ENCODE results near the gene DEDD. TPM values are rescaled to one million over a fixed set of nuclear protein-coding genes. Genes with fewer than 3 reads are reported as not detected.

Gene DEDD
- total and polyA plus RNA-seq, 2 of the 13 experiments (the other 11 are each of a cell fraction or from before 2014, with no cell fraction given): 12.6 to 27.8 TPM

GRCh38 chr1:161132410-161133219, at the start of gene DEDD (continued):
- no peak for TF ChIP-seq MLX (CRISPR knock-in tag; IDR thresholded peaks at IDR 0.05)
- TF ChIP-seq RFXAP (CRISPR knock-in tag; IDR thresholded peaks at IDR 0.05; ENCODE audit: borderline replicate concordance): no peak
- TF ChIP-seq FOXJ3 (CRISPR knock-in tag; IDR thresholded peaks at IDR 0.05; ENCODE audit: borderline replicate concordance): no peak
- TF ChIP-seq, protein P1, sequence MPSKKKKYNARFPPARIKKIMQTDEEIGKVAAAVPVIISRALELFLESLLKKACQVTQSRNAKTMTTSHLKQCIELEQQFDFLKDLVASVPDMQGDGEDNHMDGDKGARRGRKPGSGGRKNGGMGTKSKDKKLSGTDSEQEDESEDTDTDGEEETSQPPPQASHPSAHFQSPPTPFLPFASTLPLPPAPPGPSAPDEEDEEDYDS (CRISPR knock-in tag; IDR thresholded peaks at IDR 0.05): peak; percentile 9; the same call in 1 of the 2 replicates
- no peak for TF ChIP-seq FUBP1 (CRISPR knock-in tag; IDR thresholded peaks at IDR 0.05; ENCODE audit: borderline replicate concordance)
- TF ChIP-seq ZZZ3 (CRISPR knock-in tag; IDR thresholded peaks at IDR 0.05; ENCODE audit: borderline replicate concordance): no peak
- TF ChIP-seq ARID4A (CRISPR knock-in tag; IDR thresholded peaks at IDR 0.05; ENCODE audit: borderline replicate concordance): peak; percentile 40; the same call in 1 of the 2 replicates
- TF ChIP-seq NFIC (IDR thresholded peaks at IDR 0.05; ENCODE audit: low read length): peak; percentile 48; the same call in 1 of the 2 replicates
- no peak for TF ChIP-seq ZC3H13 (CRISPR knock-in tag; IDR thresholded peaks at IDR 0.05)
- TF ChIP-seq ZNF660 (CRISPR knock-in tag; IDR thresholded peaks at IDR 0.05; ENCODE audit: borderline replicate concordance, low read depth): no peak
- no peak for TF ChIP-seq THAP8 (CRISPR knock-in tag; IDR thresholded peaks at IDR 0.05; ENCODE audit: borderline replicate concordance)
- 0 out of 2 replicates have a peak, but pooled peaks have one; percentile 39 for TF ChIP-seq MTF2 (CRISPR knock-in tag; IDR thresholded peaks at IDR 0.05; ENCODE audit: borderline replicate concordance)
- no peak for TF ChIP-seq ZSCAN22 (CRISPR knock-in tag; IDR thresholded peaks at IDR 0.05)
- TF ChIP-seq, protein P2, sequence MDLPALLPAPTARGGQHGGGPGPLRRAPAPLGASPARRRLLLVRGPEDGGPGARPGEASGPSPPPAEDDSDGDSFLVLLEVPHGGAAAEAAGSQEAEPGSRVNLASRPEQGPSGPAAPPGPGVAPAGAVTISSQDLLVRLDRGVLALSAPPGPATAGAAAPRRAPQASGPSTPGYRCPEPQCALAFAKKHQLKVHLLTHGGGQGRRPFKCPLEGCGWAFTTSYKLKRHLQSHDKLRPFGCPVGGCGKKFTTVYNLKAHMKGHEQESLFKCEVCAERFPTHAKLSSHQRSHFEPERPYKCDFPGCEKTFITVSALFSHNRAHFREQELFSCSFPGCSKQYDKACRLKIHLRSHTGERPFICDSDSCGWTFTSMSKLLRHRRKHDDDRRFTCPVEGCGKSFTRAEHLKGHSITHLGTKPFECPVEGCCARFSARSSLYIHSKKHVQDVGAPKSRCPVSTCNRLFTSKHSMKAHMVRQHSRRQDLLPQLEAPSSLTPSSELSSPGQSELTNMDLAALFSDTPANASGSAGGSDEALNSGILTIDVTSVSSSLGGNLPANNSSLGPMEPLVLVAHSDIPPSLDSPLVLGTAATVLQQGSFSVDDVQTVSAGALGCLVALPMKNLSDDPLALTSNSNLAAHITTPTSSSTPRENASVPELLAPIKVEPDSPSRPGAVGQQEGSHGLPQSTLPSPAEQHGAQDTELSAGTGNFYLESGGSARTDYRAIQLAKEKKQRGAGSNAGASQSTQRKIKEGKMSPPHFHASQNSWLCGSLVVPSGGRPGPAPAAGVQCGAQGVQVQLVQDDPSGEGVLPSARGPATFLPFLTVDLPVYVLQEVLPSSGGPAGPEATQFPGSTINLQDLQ (CRISPR knock-in tag; IDR thresholded peaks at IDR 0.05): no peak
- TF ChIP-seq ZBTB3 (CRISPR knock-in tag; IDR thresholded peaks at IDR 0.05; ENCODE audit: borderline replicate concordance, low read depth): no peak
- 0 out of 2 replicates have a peak, but pooled peaks have one; percentile 52 for TF ChIP-seq ZNF264 (CRISPR knock-in tag; IDR thresholded peaks at IDR 0.05)

All from HepG2 (cell line).